Hematopoietic multipotent progenitor cell treated with erythropoietin and hydrocortisone succinate and interleukin-3 and kit ligand, for 15 days (in vitro differentiated cells): ENCODE data around the gene FAM200B.
"Not testable (repeated sequence)": the region's sequence is repeated elsewhere in the genome, so short reads cannot be mapped to it uniquely, and the experiment has no call there.

Source experiments
- DNase-seq: peaks from one replicate; pipeline ENCODE4 v3.0.0-alpha.2; 2015; ENCODE audit warnings: low spot score

FAM200B gene

GRCh38 chr4:15696866-15697265 lies 15.2 kb downstream of the FAM200B start:
- DNase-seq, result no peak

- DNase-seq, result no peak
Measured at GRCh38 chr4:15702941-15703403, 21.3 kb downstream of the FAM200B start, which contains the start of gene BST1. Gene BST1 (plus strand): TSS chr4:15703065. CDS start chr4:15703145, 80 bp downstream.

- no peak for DNase-seq
Measured at GRCh38 chr4:15703439-15703838, 21.8 kb downstream of the FAM200B start.

GRCh38 chr4:15704129-15704528 lies 22.5 kb downstream of the FAM200B start:
- DNase-seq, result no peak

GRCh38 chr4:15706646-15707362 lies 25.2 kb downstream of the FAM200B start:
- no peak for DNase-seq

- DNase-seq, result no peak
Measured at GRCh38 chr4:15707363-15707715, 25.7 kb downstream of the FAM200B start.

- no peak for DNase-seq
Measured at GRCh38 chr4:15711762-15712161, 30.1 kb downstream of the FAM200B start.

DNA sequence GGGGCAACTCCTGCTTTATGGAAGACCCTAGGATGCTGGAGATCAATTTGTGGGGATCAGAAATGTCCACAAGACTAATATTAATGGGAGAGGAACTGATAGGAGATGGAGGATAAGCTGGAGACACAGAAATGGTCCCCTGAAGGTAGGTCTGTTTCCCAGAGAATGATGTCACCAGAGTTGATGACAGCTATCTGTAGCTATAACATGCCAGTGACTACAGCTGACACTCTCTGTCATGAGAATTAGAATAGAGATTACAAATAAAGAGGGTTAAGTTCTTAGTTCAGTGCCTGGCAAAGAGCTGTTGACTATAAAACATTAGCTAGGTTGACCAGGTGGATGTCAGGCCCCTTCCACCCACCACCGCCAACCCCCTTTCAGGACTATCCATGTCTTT lies 30.6 kb downstream of the FAM200B start:
- no peak for DNase-seq

DNA sequence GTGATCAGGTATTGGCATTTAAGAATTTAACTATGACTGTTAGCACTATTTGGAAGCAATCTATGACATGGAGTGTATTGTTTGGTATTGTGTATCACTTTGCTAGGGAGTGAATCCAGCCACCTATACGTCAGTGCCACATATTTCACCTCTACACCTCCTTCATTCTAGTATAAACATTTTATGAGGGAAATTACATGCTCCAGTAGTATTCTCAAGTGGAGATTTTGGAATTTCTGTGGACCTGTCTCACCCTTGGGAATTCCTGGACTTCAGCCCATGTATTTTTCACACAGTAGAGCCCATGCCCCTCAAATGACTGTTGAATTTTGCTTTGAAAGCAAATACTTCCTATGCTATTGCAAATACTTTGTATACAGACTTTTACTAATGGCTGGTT lies 32.5 kb downstream of the FAM200B start:
- no peak for DNase-seq

DNA sequence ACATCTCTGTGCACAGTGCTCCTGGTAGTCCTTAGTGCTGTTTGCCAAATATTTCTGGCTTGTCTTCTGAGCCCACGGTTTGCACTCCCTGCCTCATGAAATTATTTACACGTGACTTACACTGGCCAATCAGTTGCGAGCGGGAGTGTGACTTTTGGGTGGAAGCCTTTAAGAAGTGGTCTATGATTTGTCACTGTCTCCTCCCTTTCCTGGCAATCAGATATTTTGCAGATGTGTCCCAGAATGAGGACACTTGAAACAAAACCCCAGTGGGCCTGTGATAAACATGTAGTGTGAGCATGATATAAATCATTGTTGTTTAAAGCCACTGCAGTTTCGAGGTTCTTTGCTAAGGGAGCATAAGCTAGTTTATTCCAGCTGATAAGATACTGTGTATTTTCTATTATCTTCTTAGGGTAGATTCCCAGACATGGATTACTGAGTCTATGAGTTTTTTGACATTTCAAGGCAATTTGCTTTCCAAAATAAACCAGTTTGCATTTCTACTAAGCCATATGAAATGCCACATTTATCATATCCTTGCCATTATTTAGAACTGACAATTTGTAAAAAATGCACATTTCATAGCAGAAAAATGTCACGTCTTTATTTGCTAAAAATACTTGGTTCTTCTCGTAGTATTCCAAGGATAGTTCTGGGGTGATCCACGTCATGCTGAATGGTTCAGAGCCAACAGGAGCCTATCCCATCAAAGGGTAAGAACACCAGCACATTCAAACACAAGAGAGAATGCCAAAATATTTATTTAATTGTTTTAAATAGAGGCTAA lies 33.2 kb downstream of the FAM200B start:
- DNase-seq, result no peak

GRCh38 chr4:15716115-15716514 lies 34.5 kb downstream of the FAM200B start:
- no peak for DNase-seq

- DNase-seq, result no peak
Measured at GRCh38 chr4:15717086-15717485, 35.5 kb downstream of the FAM200B start.

- no peak for DNase-seq
Measured at GRCh38 chr4:15717657-15718416, 36.2 kb downstream of the FAM200B start.

DNA sequence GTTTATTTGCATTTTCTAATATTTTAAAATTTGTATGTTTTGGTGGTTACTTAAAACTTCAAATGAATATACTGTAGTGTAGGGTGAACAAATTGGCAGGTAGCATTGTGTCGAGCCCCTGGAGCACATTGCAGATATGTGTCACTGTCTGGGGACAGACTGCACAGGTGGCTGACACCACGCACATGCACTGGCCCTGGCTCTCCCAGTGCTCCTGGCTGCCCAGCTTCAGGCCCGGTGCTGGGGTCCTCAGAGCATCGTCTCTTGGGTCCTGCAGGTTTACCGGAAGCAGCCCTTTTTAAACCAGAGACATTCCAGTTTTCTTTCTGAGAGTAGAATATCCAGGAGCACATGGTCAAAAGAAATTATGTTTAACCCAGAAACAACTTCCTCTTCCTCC lies 36.8 kb downstream of the FAM200B start:
- DNase-seq, result no peak

- DNase-seq, result no peak
Measured at GRCh38 chr4:15718959-15719358, 37.3 kb downstream of the FAM200B start.

DNA sequence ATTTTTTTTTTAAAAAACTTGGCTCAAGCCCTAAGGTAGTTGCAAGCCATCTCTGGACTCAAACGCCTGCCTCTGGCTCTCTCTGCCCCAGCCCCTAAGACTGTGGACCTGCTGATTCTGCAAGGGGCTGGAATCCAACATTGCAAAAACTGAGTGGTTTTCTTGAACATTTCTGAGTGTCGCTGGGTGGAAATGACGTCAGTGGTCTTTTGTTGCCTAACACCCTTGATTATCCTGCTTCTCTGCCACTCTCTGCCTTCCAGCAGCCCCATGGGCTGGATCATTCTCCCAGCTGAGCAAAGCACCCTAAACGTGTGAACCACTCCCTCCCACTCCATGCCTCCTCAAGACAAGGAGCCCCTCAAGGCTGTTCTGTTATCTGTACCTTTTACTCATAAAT lies 37.9 kb downstream of the FAM200B start:
- DNase-seq, result no peak

GRCh38 chr4:15720851-15721250 lies 39.2 kb downstream of the FAM200B start:
- DNase-seq, result no peak

DNA sequence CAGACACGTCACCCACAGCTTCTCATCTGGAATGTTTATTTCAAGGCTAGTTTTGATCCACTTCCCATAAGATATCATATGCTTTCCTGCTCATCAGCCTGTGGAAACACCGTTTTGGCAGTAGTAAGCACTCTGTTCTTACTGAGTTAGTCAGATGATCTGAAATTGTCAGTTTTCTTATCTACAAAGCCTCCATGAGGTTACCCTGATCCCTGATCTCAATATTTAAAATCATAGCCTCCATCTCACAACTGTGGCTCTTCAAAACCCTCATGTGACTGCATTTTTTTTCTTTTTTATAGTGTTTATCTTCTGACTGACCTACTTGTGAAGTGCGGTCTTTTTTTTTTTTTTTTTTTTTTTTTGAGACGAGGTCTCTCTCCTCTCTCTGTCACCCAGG lies 44.0 kb downstream of the FAM200B start:
- no peak for DNase-seq

GRCh38 chr4:15729910-15730533 lies 48.4 kb downstream of the FAM200B start:
- DNase-seq, result peak; percentile 63

GRCh38 chr4:15733061-15733460 lies 51.4 kb downstream of the FAM200B start:
- not testable (repeated sequence) for DNase-seq

- DNase-seq, result no peak
Measured at GRCh38 chr4:15735536-15735935, 53.9 kb downstream of the FAM200B start.

DNA sequence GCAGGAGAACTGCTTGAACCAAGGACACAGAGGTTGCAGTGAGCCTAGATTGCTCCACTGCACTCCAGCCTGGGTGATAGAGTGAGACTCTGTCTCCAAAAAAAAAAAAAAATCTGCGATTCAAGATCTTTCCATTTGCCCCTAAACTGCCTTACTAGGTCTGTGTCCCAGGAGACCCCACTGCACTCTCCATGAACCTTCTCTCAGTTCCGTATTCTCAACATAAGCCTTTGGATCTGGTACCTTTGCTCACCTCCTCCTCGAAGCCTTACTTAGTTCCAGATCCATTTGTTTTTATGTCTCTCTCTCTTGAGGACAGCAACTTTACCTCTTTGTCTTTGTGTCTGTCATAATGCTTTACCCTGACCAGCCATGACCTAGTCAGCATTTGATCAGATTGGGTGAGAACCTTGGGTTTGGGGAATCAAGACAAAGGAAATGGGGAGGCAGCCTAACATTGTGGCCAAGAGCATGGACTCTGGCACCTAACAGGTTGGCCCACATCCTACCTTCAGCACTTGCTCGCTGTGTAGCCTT lies 55.0 kb downstream of the FAM200B start:
- no peak for DNase-seq
